ENCODE results near the gene ACOXL.

GRCh38 chr2:111062417-111062816 is 330.0 kb downstream of the ACOXL start:
- TF ChIP-seq ZNF76 (CRISPR knock-in tag; IDR thresholded peaks at IDR 0.05; ENCODE audit: borderline replicate concordance) = no peak
- TF ChIP-seq ATF2 (CRISPR knock-in tag; IDR thresholded peaks at IDR 0.05) = no peak
- TF ChIP-seq CTCF (IDR thresholded peaks at IDR 0.05 in 2 of 3, conservative IDR thresholded peaks at IDR 0.05 in 1 of 3; ENCODE audit: insufficient read depth in 2 of 3, low read depth in 1 of 3, low read length in 3 of 3) = no peak
- TF ChIP-seq FOXJ2 (tag; IDR thresholded peaks at IDR 0.05) = no peak
- no peak for TF ChIP-seq EZH2 (IDR thresholded peaks at IDR 0.05; ENCODE audit: borderline replicate concordance, low read depth, low read length)
- TF ChIP-seq, protein P1, sequence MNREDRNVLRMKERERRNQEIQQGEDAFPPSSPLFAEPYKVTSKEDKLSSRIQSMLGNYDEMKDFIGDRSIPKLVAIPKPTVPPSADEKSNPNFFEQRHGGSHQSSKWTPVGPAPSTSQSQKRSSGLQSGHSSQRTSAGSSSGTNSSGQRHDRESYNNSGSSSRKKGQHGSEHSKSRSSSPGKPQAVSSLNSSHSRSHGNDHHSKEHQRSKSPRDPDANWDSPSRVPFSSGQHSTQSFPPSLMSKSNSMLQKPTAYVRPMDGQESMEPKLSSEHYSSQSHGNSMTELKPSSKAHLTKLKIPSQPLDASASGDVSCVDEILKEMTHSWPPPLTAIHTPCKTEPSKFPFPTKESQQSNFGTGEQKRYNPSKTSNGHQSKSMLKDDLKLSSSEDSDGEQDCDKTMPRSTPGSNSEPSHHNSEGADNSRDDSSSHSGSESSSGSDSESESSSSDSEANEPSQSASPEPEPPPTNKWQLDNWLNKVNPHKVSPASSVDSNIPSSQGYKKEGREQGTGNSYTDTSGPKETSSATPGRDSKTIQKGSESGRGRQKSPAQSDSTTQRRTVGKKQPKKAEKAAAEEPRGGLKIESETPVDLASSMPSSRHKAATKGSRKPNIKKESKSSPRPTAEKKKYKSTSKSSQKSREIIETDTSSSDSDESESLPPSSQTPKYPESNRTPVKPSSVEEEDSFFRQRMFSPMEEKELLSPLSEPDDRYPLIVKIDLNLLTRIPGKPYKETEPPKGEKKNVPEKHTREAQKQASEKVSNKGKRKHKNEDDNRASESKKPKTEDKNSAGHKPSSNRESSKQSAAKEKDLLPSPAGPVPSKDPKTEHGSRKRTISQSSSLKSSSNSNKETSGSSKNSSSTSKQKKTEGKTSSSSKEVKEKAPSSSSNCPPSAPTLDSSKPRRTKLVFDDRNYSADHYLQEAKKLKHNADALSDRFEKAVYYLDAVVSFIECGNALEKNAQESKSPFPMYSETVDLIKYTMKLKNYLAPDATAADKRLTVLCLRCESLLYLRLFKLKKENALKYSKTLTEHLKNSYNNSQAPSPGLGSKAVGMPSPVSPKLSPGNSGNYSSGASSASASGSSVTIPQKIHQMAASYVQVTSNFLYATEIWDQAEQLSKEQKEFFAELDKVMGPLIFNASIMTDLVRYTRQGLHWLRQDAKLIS (CRISPR knock-in tag; IDR thresholded peaks at IDR 0.05) = no peak
- no peak for TF ChIP-seq CEBPB (tag; IDR thresholded peaks at IDR 0.05)
- no peak for TF ChIP-seq MYNN (IDR thresholded peaks at IDR 0.05)
- no peak for TF ChIP-seq MYNN (CRISPR knock-in tag; IDR thresholded peaks at IDR 0.05)
- TF ChIP-seq MAFF (IDR thresholded peaks at IDR 0.05; ENCODE audit: low read length) = no peak
- no peak for TF ChIP-seq DPF2 (IDR thresholded peaks at IDR 0.05)
- no peak for TF ChIP-seq SPI1 (IDR thresholded peaks at IDR 0.05; ENCODE audit: borderline replicate concordance, low read depth, low read length)
- no peak for TF ChIP-seq ZNF143 (CRISPR knock-in tag; IDR thresholded peaks at IDR 0.05)
- no peak for TF ChIP-seq ZBTB1 (CRISPR knock-in tag; IDR thresholded peaks at IDR 0.05; ENCODE audit: borderline replicate concordance, low read depth)
- no peak for TF ChIP-seq LEF1 (IDR thresholded peaks at IDR 0.05)

Measured in K562 (cell line).